HepG2 (cell line): Measurements from ENCODE around the gene NOP58. TPM values are rescaled to one million over a fixed set of nuclear protein-coding genes. Genes with fewer than 3 reads are reported as not detected.

Experiments
- ARID3A ChIP-seq: IDR thresholded peaks from 2 replicates; pipeline ENCODE4 v1.6.1; 2012; ENCODE audit warnings: low read depth, low read length, improper control_type of control experiment
- CREB1 ChIP-seq, 2 experiments: fragments of 450-650 bp in 1 of 2; IDR thresholded peaks; 2 replicates each; pipeline ENCODE4 v1.6.1; 2016 to 2017; ENCODE audit warnings: control low read depth in 1 of 2, mild to moderate bottlenecking in 1 of 2, missing compliant biosample characterization in 1 of 2, missing genetic modification characterization in 1 of 2
- EZH2 ChIP-seq: conservative IDR thresholded peaks from 2 replicates; pipeline ENCODE4 v1.6.1; 2012; ENCODE audit warnings: mild to moderate bottlenecking, low read depth, low read length, moderate library complexity
- FOXA3 ChIP-seq: IDR thresholded peaks from 2 replicates; pipeline ENCODE4 v1.6.1; 2016; ENCODE audit warnings: missing genetic modification reagents, missing compliant biosample characterization
- HMG20B ChIP-seq: conservative IDR thresholded peaks from 2 replicates; pipeline ENCODE4 v1.6.1; 2016; ENCODE audit warnings: missing genetic modification reagents, missing compliant biosample characterization
- KDM1A ChIP-seq: IDR thresholded peaks from 2 replicates; pipeline ENCODE4 v1.6.1; 2016; ENCODE audit warnings: missing compliant biosample characterization
- KLF16 ChIP-seq, 2 experiments: sonication (generic) in 1 of 2; formaldehyde crosslinking in 1 of 2; IDR thresholded peaks; 2 replicates each; pipeline versions ENCODE4 v1.6.1 to v1.8.0; 2016 to 2023; ENCODE audit warnings: missing genetic modification reagents in 2 of 2, missing compliant biosample characterization in 1 of 2
- MLX ChIP-seq: IDR thresholded peaks from 2 replicates; pipeline ENCODE4 v1.6.1; 2016
- PBX3 ChIP-seq: sonication (generic); formaldehyde crosslinking; IDR thresholded peaks from 2 replicates; pipeline ENCODE4 v1.8.1; 2023; ENCODE audit warnings: missing genetic modification reagents, inconsistent platforms, borderline replicate concordance
- PHF20 ChIP-seq: sonication (generic); formaldehyde crosslinking; IDR thresholded peaks from 2 replicates; pipeline ENCODE4 v1.5.0; 2020; ENCODE audit warnings: mild to moderate bottlenecking, missing genetic modification reagents
- PLSCR1 ChIP-seq: sonication (generic); formaldehyde crosslinking; IDR thresholded peaks from 2 replicates; pipeline ENCODE4 v1.5.0; 2020; ENCODE audit warnings: missing genetic modification reagents, mild to moderate bottlenecking, borderline replicate concordance
- SKIL ChIP-seq: sonication (generic); formaldehyde crosslinking; IDR thresholded peaks from 2 replicates; pipeline ENCODE4 v1.8.0; 2022; ENCODE audit warnings: missing genetic modification reagents, mild to moderate bottlenecking, moderate library complexity, borderline replicate concordance
- TOPORS ChIP-seq: sonication (generic); formaldehyde crosslinking; IDR thresholded peaks from 2 replicates; pipeline ENCODE4 v1.8.0; 2023; ENCODE audit warnings: mild to moderate bottlenecking, missing genetic modification reagents
- TP53 ChIP-seq: sonication (generic); formaldehyde crosslinking; conservative IDR thresholded peaks from 2 replicates; pipeline ENCODE4 v1.4.0; 2020; ENCODE audit warnings: missing genetic modification reagents
- TRIM24 ChIP-seq: sonication (generic); formaldehyde crosslinking; IDR thresholded peaks from 2 replicates; pipeline ENCODE4 v1.8.0; 2022; ENCODE audit warnings: mild to moderate bottlenecking, missing genetic modification reagents
- ZNF3 ChIP-seq: IDR thresholded peaks from 2 replicates; pipeline ENCODE4 v1.7.0; 2017; ENCODE audit warnings: inconsistent platforms
- ZNF333 ChIP-seq: sonication (generic); formaldehyde crosslinking; IDR thresholded peaks from 2 replicates; pipeline ENCODE4 v1.4.0; 2020; ENCODE audit warnings: mild to moderate bottlenecking, missing genetic modification reagents, borderline replicate concordance
- ZNF34 ChIP-seq: sonication (generic); formaldehyde crosslinking; IDR thresholded peaks from 2 replicates; pipeline ENCODE4 v1.4.0; 2020; ENCODE audit warnings: mild to moderate bottlenecking, missing genetic modification reagents, borderline replicate concordance
- ZNF670 ChIP-seq: sonication (generic); formaldehyde crosslinking; IDR thresholded peaks from 2 replicates; pipeline ENCODE4 v1.8.0; 2022; ENCODE audit warnings: mild to moderate bottlenecking, missing genetic modification reagents, borderline replicate concordance
- ZNF691 ChIP-seq: sonication (generic); formaldehyde crosslinking; IDR thresholded peaks from 2 replicates; pipeline ENCODE4 v1.4.0; 2020; ENCODE audit warnings: missing genetic modification reagents, low read depth, mild to moderate bottlenecking, borderline replicate concordance
- ZNF850 ChIP-seq: sonication (generic); formaldehyde crosslinking; conservative IDR thresholded peaks from 2 replicates; pipeline ENCODE4 v1.9.0; 2021; ENCODE audit warnings: mild to moderate bottlenecking, missing genetic modification reagents
- polyA plus RNA-seq, 8 experiments: library from polyadenylated mRNA; depleted of rRNA in 3 of 8; stranded (reverse) in 7 of 8; unstranded in 1 of 8; fragments of >200 nt; fragmentation: Illumina TruSeq in 4 of 8; extraction: Trizol in 4 of 8; gene quantifications; 2 replicates each; pipeline versions ENCODE4 v1.2.1 to v1.2.3, GENCODE V29; 2011 to 2016; ENCODE audit warnings: low read depth in 4 of 8, missing spikeins in 1 of 8, mixed read lengths in 1 of 8; ENCODE audit not compliant: insufficient read depth in 1 of 8
- total RNA-seq, 5 experiments: library from RNA; depleted of rRNA; stranded (reverse); fragments of >200 nt; fragmentation: Illumina TruSeq; extraction: Trizol; gene quantifications; 2 replicates each; pipeline ENCODE4 v1.2.3, GENCODE V29; 2016; ENCODE audit warnings: low read depth in 1 of 5

The NOP58 gene
- total and polyA plus RNA-seq, 2 of the 13 experiments (the other 11 are each of a cell fraction or from before 2014, with no cell fraction given): 74.9 to 203 TPM

GRCh38 chr2:202238234-202239197, 27.0 kb upstream of the NOP58 start, which contains the start of gene SUMO1 (continued):
- TF ChIP-seq PBX3 (CRISPR knock-in tag): no peak
- no peak for TF ChIP-seq ZNF3 (CRISPR knock-in tag)
- TF ChIP-seq ZNF850 (CRISPR knock-in tag): no peak
- TF ChIP-seq ZNF333 (CRISPR knock-in tag): peak; percentile 98
- peak; percentile 71 for TF ChIP-seq FOXA3 (CRISPR knock-in tag)
- no peak for TF ChIP-seq TRIM24 (CRISPR knock-in tag)
- TF ChIP-seq PLSCR1 (CRISPR knock-in tag): 0 out of 2 replicates have a peak, but pooled peaks have one; percentile 22
- no peak for TF ChIP-seq TP53 (CRISPR knock-in tag)
- peak; percentile 85 for TF ChIP-seq PHF20 (CRISPR knock-in tag)
- TF ChIP-seq SKIL (CRISPR knock-in tag): peak; percentile 70; the same call in 1 of the 2 replicates
- no peak for TF ChIP-seq EZH2
- peak in 1 of 2 experiments; percentile 59; a peak in 1 of 4 replicates for TF ChIP-seq KLF16 (CRISPR knock-in tag; IDR thresholded peaks at IDR 0.05)
- TF ChIP-seq HMG20B: no peak
- no peak for TF ChIP-seq ARID3A
- TF ChIP-seq TOPORS (CRISPR knock-in tag): peak; percentile 82
- peak; percentile 42; the same call in 1 of the 2 replicates for TF ChIP-seq MLX (CRISPR knock-in tag)
- no peak for TF ChIP-seq ZNF34 (CRISPR knock-in tag)
- no peak; the same call in 1 of the 2 replicates for TF ChIP-seq ZNF691 (CRISPR knock-in tag)
- no peak for TF ChIP-seq ZNF670 (CRISPR knock-in tag)
- peak; percentile 90 for TF ChIP-seq CREB1 (IDR thresholded peaks at IDR 0.05)
- peak; percentile 98 for TF ChIP-seq CREB1 (CRISPR knock-in tag; IDR thresholded peaks at IDR 0.05)
- TF ChIP-seq KDM1A: no peak
